Dendritic cell treated with granulocyte-macrophage colony-stimulating factor and Interleukin-4, amounts not matched to agents 40 ng/mL and 50 ng/mL, for 4 days (primary cell): ENCODE measurements around the gene ANO1.

ENCODE experiments used
- H3K27ac Mint-ChIP-seq: one replicate; pipeline ENCODE4 v1.8.0; 2022; ENCODE audit warnings: mild to moderate bottlenecking, mixed read lengths
- H3K27me3 Mint-ChIP-seq: one replicate; pipeline ENCODE4 v1.8.0; 2022; ENCODE audit warnings: mild to moderate bottlenecking, mixed read lengths
- H3K36me3 Mint-ChIP-seq: one replicate; pipeline ENCODE4 v1.8.0; 2022; ENCODE audit warnings: low read depth, mixed read lengths
- H3K4me1 Mint-ChIP-seq: one replicate; pipeline ENCODE4 v1.8.0; 2022; ENCODE audit warnings: low read depth, mixed read lengths
- H3K4me3 Mint-ChIP-seq: one replicate; pipeline ENCODE4 v1.8.0; 2022; ENCODE audit warnings: mild to moderate bottlenecking, moderate library complexity, mixed read lengths
- H3K9me3 Mint-ChIP-seq: one replicate; pipeline ENCODE4 v1.8.0; 2022; ENCODE audit warnings: mixed read lengths
- intact Hi-C: fragments of 100-400 bp; cut with micrococcal nuclease; formaldehyde crosslinking; loops from one replicate; pipeline ENCODE4 v1.15.0; 2022

Gene ANO1

DNA sequence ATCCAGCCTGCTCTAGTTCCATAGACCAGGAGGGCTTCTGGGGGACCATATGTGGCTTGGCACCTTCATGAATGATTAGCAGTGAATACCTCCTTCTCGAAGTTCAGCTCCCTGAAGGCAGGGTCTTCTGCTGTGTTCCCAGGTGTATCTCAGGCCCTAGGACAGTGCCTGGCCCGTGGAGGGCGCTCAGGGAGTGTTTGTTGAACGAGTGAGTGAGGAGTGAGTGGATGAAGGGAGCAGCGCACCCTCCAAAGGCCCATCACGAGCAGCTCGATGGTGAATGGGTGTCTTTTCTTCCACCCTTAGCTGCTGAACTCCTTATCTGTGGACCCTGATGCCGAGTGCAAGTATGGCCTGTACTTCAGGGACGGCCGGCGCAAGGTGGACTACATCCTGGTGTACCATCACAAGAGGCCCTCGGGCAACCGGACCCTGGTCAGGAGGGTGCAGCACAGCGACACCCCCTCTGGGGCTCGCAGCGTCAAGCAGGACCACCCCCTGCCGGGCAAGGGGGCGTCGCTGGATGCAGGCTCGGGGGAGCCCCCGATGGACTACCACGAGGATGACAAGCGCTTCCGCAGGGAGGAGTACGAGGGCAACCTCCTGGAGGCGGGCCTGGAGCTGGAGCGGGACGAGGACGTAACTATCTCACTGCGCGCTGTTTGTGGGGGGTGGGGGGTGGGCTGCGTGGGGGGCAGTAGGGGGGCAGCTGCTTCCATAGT is 9.5 kb downstream of the ANO1 start:
- Mint-ChIP-seq H3K36me3 (no peaks in the 10 kb centered on the region), H3K27me3 (peaks cover 17% of the 10 kb centered on the region), H3K9me3 (no peaks in the 10 kb centered on the region), H3K27ac (no peak overlapping the region), H3K4me1 (no peaks in the 10 kb centered on the region), H3K4me3 (no peak overlapping the region)
- intact Hi-C loops: no loop called here

DNA sequence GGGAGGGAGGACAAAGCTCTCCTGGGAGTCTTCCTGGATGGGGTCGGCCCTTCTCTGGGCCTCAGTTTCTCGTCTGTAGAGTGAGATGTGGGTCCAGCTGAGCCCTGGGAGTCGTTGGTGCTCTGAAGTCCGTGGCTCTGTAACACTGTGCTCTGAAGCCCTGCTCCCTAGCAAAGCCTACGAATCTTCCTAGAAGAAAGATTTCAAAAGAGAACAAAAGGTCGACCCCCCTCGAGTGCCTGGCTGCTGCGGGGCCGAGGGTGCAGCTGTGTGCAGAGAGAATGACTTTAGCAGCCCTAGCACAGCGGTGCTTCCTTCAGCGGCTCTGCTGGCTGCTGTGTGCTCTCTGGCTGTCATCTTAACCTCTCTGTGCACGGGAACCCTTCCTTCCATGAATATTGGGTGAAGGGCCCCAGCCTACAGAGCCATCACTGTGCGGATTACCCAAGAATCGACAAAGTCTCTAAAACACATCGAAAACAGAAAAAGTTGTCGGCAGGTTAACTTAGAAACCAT is 10.7 kb downstream of the ANO1 start:
- no peaks in the 10 kb centered on the region for H3K4me1 Mint-ChIP-seq
- H3K36me3 Mint-ChIP-seq: no peaks in the 10 kb centered on the region
- H3K27me3 Mint-ChIP-seq: peaks cover 17% of the 10 kb centered on the region
- no peaks in the 10 kb centered on the region for H3K9me3 Mint-ChIP-seq
- no peak overlapping the region for H3K4me3 Mint-ChIP-seq
- intact Hi-C loops: no loop called here
- H3K27ac Mint-ChIP-seq: no peak overlapping the region

DNA sequence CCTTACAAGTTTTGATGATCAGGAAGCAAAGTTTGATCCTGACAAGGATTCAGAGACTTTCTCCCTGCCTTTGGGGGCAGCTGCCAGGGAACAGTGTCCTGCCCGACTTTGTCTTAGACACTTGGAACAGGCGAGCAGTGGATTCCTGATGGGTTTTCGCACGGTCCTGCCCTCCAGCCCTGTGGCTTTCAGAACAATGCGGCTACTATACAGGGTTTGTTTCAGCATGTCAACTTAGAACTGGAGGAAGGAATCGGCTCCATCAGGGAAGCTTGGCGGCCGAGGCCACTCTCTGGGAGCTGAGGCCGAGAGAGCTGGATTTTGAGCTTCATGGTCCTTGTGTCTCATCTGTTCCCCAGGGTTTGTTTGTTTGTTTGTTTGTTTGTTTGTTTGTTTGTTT is 11.5 kb downstream of the ANO1 start:
- Mint-ChIP-seq H3K27me3 (peaks cover 17% of the 10 kb centered on the region), H3K36me3 (no peaks in the 10 kb centered on the region), H3K27ac (no peak overlapping the region), H3K9me3 (no peaks in the 10 kb centered on the region), H3K4me1 (no peaks in the 10 kb centered on the region), H3K4me3 (no peak overlapping the region)
- intact Hi-C loops: no loop called here

DNA sequence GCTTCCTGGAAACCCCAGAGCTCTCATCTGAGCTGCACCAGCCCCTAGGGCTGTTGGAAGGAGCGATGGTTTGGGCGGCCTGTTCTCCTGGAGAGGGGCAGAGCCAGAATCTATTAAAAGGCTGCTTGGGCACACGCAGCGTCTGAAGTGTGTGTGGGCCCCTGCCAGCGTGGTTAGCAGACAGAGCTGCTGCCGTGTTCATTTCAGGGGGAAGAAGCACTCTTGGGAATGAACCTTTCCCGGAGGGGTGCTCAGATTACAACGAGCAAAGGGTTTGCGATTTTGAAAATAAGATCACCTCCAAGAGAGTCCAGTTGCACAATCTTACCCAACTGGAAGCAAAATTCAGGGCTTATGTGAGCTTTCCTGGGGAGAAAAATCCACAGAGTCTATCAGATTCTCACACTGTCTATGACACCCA is 12.9 kb downstream of the ANO1 start:
- Mint-ChIP-seq H3K27ac (no peak overlapping the region), H3K4me3 (no peak overlapping the region), H3K27me3 (peaks cover 17% of the 10 kb centered on the region), H3K9me3 (no peaks in the 10 kb centered on the region), H3K4me1 (no peaks in the 10 kb centered on the region), H3K36me3 (no peaks in the 10 kb centered on the region)
- intact Hi-C loops: no loop called here

DNA sequence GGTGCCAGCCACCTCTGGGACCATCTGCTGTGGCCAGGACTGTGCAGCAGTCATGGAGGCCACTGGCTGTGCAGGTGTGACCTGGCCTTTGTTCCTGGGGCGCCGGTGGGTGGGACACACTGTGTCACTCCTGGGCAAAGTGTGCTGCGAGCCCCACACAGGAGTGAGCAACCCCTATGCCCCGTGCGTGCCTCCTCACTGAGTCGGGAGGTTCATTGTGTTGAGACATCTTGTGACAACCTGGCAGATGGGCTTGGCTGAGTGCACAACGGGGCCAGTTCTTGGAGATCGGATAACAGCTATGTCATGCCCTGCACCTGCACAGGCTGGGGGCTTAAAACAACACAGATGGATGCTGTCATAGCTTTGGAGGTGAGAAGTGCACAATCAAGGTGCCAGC is 13.5 kb downstream of the ANO1 start:
- H3K4me1 Mint-ChIP-seq: no peaks in the 10 kb centered on the region
- intact Hi-C loops: no loop called here

DNA sequence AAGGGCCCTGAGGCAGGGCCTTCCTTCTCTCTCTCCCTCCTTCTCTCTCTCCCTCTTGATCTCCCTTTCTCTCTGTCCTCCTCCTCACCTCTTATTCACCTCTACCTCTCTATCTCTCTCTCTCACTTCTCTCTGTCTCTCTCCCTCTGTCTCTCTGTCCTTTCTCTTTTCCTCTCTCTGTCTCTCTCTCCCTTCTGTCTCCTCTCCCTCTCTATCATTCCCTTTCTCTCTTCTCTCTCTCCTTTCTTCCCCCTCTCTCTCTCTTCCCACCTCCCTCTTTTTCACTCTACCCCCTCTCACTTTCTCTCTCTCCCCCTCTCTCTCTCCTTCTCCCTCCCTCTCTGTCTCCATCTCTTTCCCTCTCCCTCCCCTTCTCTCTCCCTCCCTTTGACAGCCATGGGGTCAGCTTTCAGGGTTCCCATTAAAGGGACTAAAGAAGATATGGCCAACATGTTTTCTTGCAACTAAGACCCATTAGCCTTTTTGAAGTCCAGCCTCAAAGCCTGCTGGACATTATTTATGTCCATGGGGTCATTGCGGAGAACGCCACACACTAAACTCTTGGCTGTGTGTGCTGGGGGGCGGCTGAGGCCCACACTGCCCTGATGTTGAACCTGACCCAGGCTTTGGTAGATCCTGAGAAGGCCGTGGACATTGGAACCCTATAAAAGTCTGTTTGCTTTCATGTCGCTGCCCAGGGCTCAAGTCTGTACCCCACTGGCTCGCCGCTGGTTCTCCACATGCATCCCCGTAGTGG is 15.0 kb downstream of the ANO1 start:
- intact Hi-C loops: no loop called here
- H3K27ac Mint-ChIP-seq: no peak overlapping the region

More for the DNA sequence above, 13.5 kb downstream of the ANO1 start:
- Mint-ChIP-seq H3K36me3 (no peaks in the 10 kb centered on the region), H3K9me3 (no peaks in the 10 kb centered on the region), H3K27ac (no peak overlapping the region), H3K27me3 (peaks cover 17% of the 10 kb centered on the region), H3K4me3 (no peak overlapping the region)

DNA sequence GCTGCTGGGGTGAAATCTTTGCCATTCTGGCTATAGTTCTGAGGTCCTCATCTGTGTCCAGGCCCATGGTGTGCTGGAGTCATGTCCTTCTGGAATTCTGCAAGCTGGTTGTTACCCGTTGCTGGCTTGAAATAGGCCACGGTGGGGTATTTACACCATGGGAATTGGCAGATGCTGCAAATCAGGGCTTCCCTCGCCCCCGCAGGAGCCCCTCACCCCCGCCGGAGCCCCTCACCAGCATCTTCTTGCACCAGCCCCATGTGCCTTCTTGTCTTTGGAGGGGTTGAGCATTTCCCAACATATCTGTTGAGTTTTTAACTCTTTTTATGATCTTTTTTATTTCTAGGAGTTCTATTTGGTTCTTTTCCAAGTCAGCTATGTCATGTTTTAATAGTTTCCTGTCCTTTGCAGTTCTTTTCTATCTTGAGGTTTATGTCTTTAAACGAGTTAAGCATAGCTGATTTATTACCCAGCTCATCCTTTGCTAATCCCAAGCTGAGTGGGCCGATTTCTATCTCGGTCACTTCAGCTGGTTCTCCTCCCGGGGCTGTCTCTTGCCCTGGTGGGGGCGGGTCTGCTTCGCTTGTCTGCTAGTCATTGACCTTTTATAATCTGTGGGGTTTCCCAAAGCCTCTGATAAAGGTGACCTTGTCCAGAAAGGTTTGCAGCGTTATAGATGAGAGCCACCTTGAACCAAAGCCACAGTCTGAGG is 17.6 kb downstream of the ANO1 start:
- no peaks in the 10 kb centered on the region for H3K4me1 Mint-ChIP-seq
- intact Hi-C loops: no loop called here
- no peaks in the 10 kb centered on the region for H3K36me3 Mint-ChIP-seq
- no peak overlapping the region for H3K4me3 Mint-ChIP-seq
- H3K27ac Mint-ChIP-seq: no peak overlapping the region
- no peaks in the 10 kb centered on the region for H3K27me3 Mint-ChIP-seq
- H3K9me3 Mint-ChIP-seq: no peaks in the 10 kb centered on the region

More for the DNA sequence above, 15.0 kb downstream of the ANO1 start:
- Mint-ChIP-seq H3K27me3 (peaks cover 8% of the 10 kb centered on the region), H3K4me1 (no peaks in the 10 kb centered on the region), H3K4me3 (no peak overlapping the region), H3K9me3 (no peaks in the 10 kb centered on the region), H3K36me3 (no peaks in the 10 kb centered on the region)

DNA sequence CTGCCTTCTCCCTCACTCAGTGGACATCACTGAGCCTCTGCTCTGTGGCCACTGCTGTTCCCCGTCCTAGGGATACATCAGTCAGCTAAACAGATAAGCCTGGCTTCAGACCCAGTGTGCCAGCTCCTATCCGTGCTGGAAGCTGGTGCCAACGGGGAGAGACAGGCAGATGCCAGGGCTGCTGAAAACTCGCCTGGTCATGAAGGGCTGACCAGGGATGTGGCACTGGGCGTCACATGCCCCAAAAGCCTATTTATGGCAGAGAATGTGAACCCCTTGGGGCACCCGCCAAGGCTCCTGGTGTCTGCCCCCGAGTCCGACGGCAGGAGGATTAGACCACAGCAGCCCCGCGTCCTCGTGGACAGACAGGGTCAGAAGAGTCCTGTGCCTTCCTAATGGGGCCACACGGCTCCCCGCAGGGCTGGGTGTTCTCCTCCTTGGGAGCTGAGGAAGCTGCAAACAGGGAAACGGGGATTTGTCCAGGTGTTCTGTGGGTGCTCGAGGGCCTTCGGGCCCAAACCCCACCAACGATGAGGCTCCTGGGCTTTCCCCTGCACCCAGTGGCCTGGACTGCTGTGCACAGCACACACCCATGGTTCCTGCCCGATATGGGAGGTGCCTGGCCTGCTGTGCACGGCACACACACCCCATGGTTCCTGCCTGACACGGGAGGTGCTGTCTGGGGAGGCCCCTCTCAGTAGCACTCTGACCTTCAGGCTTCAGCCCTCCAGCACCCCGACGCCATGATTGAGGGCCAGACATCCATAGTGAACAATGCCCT is 19.9 kb downstream of the ANO1 start:
- Mint-ChIP-seq H3K36me3 (no peaks in the 10 kb centered on the region), H3K4me1 (no peaks in the 10 kb centered on the region), H3K27me3 (no peaks in the 10 kb centered on the region), H3K9me3 (no peaks in the 10 kb centered on the region), H3K27ac (no peak overlapping the region), H3K4me3 (no peak overlapping the region)
- intact Hi-C loops: no loop called here

DNA sequence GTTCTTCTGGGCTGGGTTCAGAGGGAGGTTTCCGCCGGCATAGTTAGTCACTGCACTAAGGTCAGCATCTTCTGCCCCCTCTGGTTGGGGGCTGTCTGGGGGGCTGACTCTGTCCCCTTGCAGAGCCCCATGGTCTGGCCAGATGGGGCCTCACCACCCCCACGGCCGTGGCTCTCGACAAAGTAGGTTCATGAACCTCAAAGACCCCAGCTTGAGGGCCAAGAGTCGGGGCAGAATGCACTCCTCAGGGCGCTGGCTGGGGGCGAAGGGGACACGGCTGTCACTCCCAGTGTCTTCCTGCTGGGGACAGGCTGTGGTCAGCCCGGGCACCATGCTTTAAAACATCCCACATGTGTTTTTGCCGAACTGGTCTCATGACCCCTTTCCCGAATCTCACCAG is 20.8 kb downstream of the ANO1 start:
- no peaks in the 10 kb centered on the region for H3K36me3 Mint-ChIP-seq

DNA sequence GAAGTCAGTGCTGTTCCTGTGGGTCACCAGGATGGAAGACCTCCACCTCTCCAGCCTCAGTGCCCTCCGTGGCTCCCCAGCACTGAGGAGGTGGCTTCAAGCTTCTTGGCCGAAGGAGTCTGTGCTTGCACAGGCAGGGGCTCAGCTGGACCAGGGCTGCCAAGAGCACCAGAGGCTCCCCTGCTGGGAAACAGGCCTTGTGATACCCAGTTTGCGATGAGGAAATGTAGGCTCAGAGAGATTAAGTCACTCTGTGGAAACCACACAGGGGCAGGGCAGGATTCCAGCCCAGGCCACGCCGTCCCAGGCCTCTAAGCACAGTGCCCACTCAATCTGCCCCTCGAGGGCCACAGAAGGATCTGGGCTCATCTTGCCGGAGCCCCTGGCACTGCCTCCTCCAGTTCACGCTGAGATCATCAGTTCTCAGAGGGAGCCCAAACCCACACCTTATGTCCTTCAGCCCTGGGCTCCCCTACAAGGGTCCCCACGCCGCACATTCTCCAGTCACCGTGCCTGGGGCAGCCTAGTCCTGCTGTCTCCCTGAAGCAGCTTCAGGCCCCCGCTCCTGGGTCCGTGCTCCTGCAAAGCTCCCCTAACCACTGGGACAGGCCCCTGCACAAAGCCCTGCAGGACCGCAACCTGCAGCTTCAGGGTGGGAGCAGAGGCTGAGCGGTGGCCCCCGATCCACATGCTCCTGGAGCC is 21.6 kb downstream of the ANO1 start:
- Mint-ChIP-seq H3K36me3 (no peaks in the 10 kb centered on the region), H3K9me3 (no peaks in the 10 kb centered on the region), H3K4me1 (no peaks in the 10 kb centered on the region), H3K4me3 (no peak overlapping the region), H3K27ac (no peak overlapping the region), H3K27me3 (no peaks in the 10 kb centered on the region)
- intact Hi-C loops: no loop called here

More for the DNA sequence above, 20.8 kb downstream of the ANO1 start:
- H3K27ac Mint-ChIP-seq: no peak overlapping the region
- no peaks in the 10 kb centered on the region for H3K4me1 Mint-ChIP-seq
- no peaks in the 10 kb centered on the region for H3K9me3 Mint-ChIP-seq
- intact Hi-C loops: no loop called here
- no peak overlapping the region for H3K4me3 Mint-ChIP-seq
- no peaks in the 10 kb centered on the region for H3K27me3 Mint-ChIP-seq

DNA sequence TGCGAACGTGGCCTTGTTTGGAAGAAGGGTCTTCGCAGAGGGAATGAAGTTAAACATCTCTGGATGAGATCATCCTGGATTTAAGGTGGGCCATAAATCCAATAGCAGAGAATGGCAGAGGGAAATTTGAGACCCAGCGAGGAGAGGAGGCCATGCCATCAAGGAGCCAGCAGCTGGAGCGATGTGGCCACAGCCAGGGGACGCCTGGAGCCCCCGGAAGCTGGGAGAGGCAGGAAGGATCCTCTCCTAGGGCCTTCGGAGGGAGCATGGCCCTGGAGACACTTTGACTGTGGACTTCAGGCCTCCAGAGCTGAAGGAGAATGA is 22.1 kb downstream of the ANO1 start:
- Mint-ChIP-seq H3K36me3 (no peaks in the 10 kb centered on the region), H3K27me3 (no peaks in the 10 kb centered on the region), H3K4me3 (no peak overlapping the region), H3K4me1 (no peaks in the 10 kb centered on the region), H3K27ac (no peak overlapping the region), H3K9me3 (no peaks in the 10 kb centered on the region)
- intact Hi-C loops: no loop called here

DNA sequence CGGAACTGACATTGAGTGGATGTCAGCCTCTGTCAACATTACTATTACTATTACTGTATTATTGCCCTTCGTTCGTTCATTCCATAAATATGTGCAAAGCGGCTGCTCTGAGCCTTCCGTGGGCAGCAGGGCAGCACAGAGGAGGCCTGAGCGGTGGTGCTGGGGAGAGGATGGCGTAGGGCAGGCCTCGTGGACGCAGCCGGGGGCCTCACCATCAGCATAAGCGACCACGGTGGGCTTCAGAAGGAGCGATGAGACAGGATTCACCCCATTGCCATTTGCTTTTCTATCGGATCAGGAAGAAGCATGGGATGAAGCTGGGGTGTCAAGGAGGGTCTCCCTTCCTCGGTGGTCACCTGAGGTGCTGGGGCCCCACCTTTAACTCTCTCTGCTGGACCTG is 22.7 kb downstream of the ANO1 start:
- H3K36me3 Mint-ChIP-seq: no peaks in the 10 kb centered on the region
- H3K4me1 Mint-ChIP-seq: no peaks in the 10 kb centered on the region
- no peak overlapping the region for H3K27ac Mint-ChIP-seq
- H3K4me3 Mint-ChIP-seq: no peak overlapping the region
- H3K9me3 Mint-ChIP-seq: no peaks in the 10 kb centered on the region
- intact Hi-C loops: no loop called here
- H3K27me3 Mint-ChIP-seq: no peaks in the 10 kb centered on the region

DNA sequence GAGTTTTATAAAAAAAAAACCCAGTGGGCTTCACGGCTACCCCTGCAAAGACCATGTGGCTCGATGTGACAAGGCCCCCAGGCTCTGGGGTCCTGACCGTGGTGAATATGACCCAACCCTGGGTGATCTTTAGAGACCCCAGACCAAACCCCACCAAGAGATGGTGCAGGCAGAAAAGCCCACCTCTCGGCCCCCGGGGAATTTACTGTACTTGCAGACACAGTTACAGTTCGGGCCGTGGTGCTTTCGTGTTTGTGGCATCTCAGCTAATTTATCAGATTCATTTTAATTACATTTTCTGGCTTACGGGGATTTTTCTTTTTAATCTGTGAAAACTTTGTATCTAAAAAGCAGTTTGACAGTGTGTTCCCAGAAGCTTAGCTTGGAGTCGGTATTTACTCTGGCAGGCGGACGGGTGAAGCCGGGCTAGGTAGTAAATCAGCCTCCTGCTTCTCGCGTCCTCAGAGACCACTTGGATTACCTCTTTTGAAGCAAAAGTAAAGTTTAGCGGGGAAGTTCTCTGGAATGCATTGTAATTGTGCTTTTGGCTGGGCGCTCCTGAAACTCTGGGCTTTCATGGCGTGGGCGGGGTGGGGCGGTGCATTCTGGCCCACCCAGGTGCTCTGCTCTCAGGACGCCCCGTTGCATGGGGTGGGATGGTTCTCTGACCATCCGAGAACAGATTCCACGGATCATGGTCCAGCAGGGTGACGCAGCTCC is 25.3 kb downstream of the ANO1 start:
- Mint-ChIP-seq H3K27ac (no peak overlapping the region), H3K27me3 (peaks cover 2% of the 10 kb centered on the region), H3K9me3 (no peaks in the 10 kb centered on the region), H3K4me3 (no peak overlapping the region), H3K4me1 (no peaks in the 10 kb centered on the region), H3K36me3 (no peaks in the 10 kb centered on the region)
- intact Hi-C loops: no loop called here
